GM18873 (cell line): ENCODE data around the gene SORCS1.

Experiments
- ATAC-seq: cut with Tn5 transposase; IDR thresholded peaks from one replicate; pipeline ENCODE4 v1.9.1; 2021; ENCODE audit warnings: mild to moderate bottlenecking, moderate library complexity, moderate number of reproducible peaks; ENCODE audit not compliant: unreplicated experiment, low FRiP score

Gene SORCS1

GRCh38 chr10:107163881-107164861 lies at the start of gene SORCS1:
TSS of gene SORCS1 (minus strand) at chr10:107164706.
- ATAC-seq, result no peak

- no peak for ATAC-seq
These were observed 49.8 kb upstream of the SORCS1 start for GRCh38 chr10:107214261-107214660.

- no peak for ATAC-seq
These were observed 49.4 kb upstream of the SORCS1 start for GRCh38 chr10:107213861-107214260.

GRCh38 chr10:107206833-107207232 lies 42.3 kb upstream of the SORCS1 start:
- ATAC-seq, result no peak

GRCh38 chr10:107169516-107169915 lies 5.0 kb upstream of the SORCS1 start:
- no peak for ATAC-seq

GRCh38 chr10:107168738-107169137 lies 4.2 kb upstream of the SORCS1 start:
- ATAC-seq, result no peak

GRCh38 chr10:107166403-107166802 lies 1.9 kb upstream of the SORCS1 start:
- ATAC-seq, result no peak

GRCh38 chr10:107164992-107165391 lies 486 bp upstream of the SORCS1 start:
- no peak for ATAC-seq

- ATAC-seq, result no peak
These were observed 1.2 kb downstream of the SORCS1 start for GRCh38 chr10:107163076-107163855.

- no peak for ATAC-seq
These were observed 3.6 kb downstream of the SORCS1 start for GRCh38 chr10:107160866-107161265.

GRCh38 chr10:107159871-107160270 lies 4.6 kb downstream of the SORCS1 start:
- ATAC-seq, result no peak

- no peak for ATAC-seq
These were observed 7.4 kb downstream of the SORCS1 start for GRCh38 chr10:107157071-107157470.

- ATAC-seq, result no peak
These were observed 12.4 kb downstream of the SORCS1 start for GRCh38 chr10:107152087-107152486.

GRCh38 chr10:107148906-107149305 lies 15.6 kb downstream of the SORCS1 start:
- ATAC-seq, result no peak

- no peak for ATAC-seq
These were observed 20.0 kb downstream of the SORCS1 start for GRCh38 chr10:107144490-107144889.

GRCh38 chr10:107141524-107142061 lies 22.9 kb downstream of the SORCS1 start:
- ATAC-seq, result no peak

GRCh38 chr10:107139237-107139636 lies 25.3 kb downstream of the SORCS1 start:
- no peak for ATAC-seq

GRCh38 chr10:107133656-107134055 lies 30.9 kb downstream of the SORCS1 start:
- ATAC-seq, result no peak

GRCh38 chr10:107129000-107129399 lies 35.5 kb downstream of the SORCS1 start:
- no peak for ATAC-seq

GRCh38 chr10:107126512-107127065 lies 37.9 kb downstream of the SORCS1 start:
- ATAC-seq, result no peak

- ATAC-seq, result no peak
These were observed 41.8 kb downstream of the SORCS1 start for GRCh38 chr10:107122703-107123102.
